ENCODE data around the gene IL21.
A peak's percentile ranks its signal among the peaks of the same experiment; 100 is the strongest.
"Not testable (repeated sequence)": the region's sequence is repeated elsewhere in the genome, so short reads cannot be mapped to it uniquely, and the experiment has no call there.

Gene IL21

GRCh38 chr4:122656583-122656982 lies 35.7 kb upstream of the IL21 start:
- H3K36me3 Mint-ChIP-seq; ATAC-seq (replicated peaks); H3K4me3 Mint-ChIP-seq; H3K9me3 Mint-ChIP-seq; DNase-seq; H3K4me1 Mint-ChIP-seq; H3K27me3 Mint-ChIP-seq; H3K27ac Mint-ChIP-seq: not testable (repeated sequence)

GRCh38 chr4:122652379-122652778 lies 31.5 kb upstream of the IL21 start:
- ATAC-seq (replicated peaks) = no peak
- Mint-ChIP-seq H3K36me3 (no peaks in the 10 kb centered on the region), H3K4me3 (no peak overlapping the region), H3K9me3 (peaks cover 0 to 4% of the 10 kb centered on the region in 2 donors), H3K4me1 (no peaks in the 10 kb centered on the region), H3K27ac (no peak overlapping the region), H3K27me3 (no peaks in the 10 kb centered on the region)
- no peak for DNase-seq

GRCh38 chr4:122650148-122650547 lies 29.3 kb upstream of the IL21 start:
- Mint-ChIP-seq H3K4me1 (no peaks in the 10 kb centered on the region), H3K4me3 (no peak overlapping the region), H3K27me3 (peaks cover 0 to 4% of the 10 kb centered on the region in 2 donors), H3K27ac (no peak overlapping the region), H3K9me3 (no peaks in the 10 kb centered on the region), H3K36me3 (no peaks in the 10 kb centered on the region)
- DNase-seq (no peak), ATAC-seq (replicated peaks) (no peak)

- no peak overlapping the region for H3K27ac Mint-ChIP-seq
- no peak overlapping the region for H3K4me3 Mint-ChIP-seq
- no peak for ATAC-seq (replicated peaks)
- DNase-seq = no peak
- no peaks in the 10 kb centered on the region for H3K9me3 Mint-ChIP-seq
- H3K36me3 Mint-ChIP-seq = no peaks in the 10 kb centered on the region
- H3K27me3 Mint-ChIP-seq = peaks cover 0 to 4% of the 10 kb centered on the region in 2 donors
- H3K4me1 Mint-ChIP-seq = no peaks in the 10 kb centered on the region
These were observed 26.8 kb upstream of the IL21 start for GRCh38 chr4:122647656-122648055.

GRCh38 chr4:122643257-122643656 lies 22.4 kb upstream of the IL21 start:
- ATAC-seq (replicated peaks) (no peak), DNase-seq (no peak)
- peaks cover 0 to 4% of the 10 kb centered on the region in 2 donors for H3K27me3 Mint-ChIP-seq
- H3K27ac Mint-ChIP-seq = no peak overlapping the region
- no peaks in the 10 kb centered on the region for H3K9me3 Mint-ChIP-seq
- H3K4me3 Mint-ChIP-seq = no peak overlapping the region
- no peaks in the 10 kb centered on the region for H3K4me1 Mint-ChIP-seq
- no peaks in the 10 kb centered on the region for H3K36me3 Mint-ChIP-seq

GRCh38 chr4:122639181-122639580 lies 18.3 kb upstream of the IL21 start:
- Mint-ChIP-seq H3K4me1 (no peaks in the 10 kb centered on the region), H3K4me3 (no peak overlapping the region), H3K27me3 (peaks cover 5% of the 10 kb centered on the region in 2 donors), H3K27ac (no peak overlapping the region), H3K9me3 (no peaks in the 10 kb centered on the region), H3K36me3 (no peaks in the 10 kb centered on the region)
- DNase-seq (no peak), ATAC-seq (replicated peaks) (no peak)

GRCh38 chr4:122636697-122637096 lies 15.8 kb upstream of the IL21 start:
- no peaks in the 10 kb centered on the region for H3K9me3 Mint-ChIP-seq
- H3K27ac Mint-ChIP-seq = no peak overlapping the region
- peaks cover 5% of the 10 kb centered on the region in 2 donors for H3K27me3 Mint-ChIP-seq
- DNase-seq = no peak
- ATAC-seq (replicated peaks) = peak in 1 of 2 donors; percentile 47
- no peak overlapping the region for H3K4me3 Mint-ChIP-seq
- H3K36me3 Mint-ChIP-seq = no peaks in the 10 kb centered on the region
- no peaks in the 10 kb centered on the region for H3K4me1 Mint-ChIP-seq

GRCh38 chr4:122635205-122635604 lies 14.3 kb upstream of the IL21 start:
- Mint-ChIP-seq H3K9me3 (no peaks in the 10 kb centered on the region), H3K27ac (no peak overlapping the region), H3K4me1 (no peaks in the 10 kb centered on the region), H3K36me3 (no peaks in the 10 kb centered on the region), H3K27me3 (peaks cover 5% of the 10 kb centered on the region in 2 donors), H3K4me3 (no peak overlapping the region)
- DNase-seq (no peak), ATAC-seq (replicated peaks) (peak in 1 of 2 donors; percentile 33)

- H3K27ac Mint-ChIP-seq = no peak overlapping the region
- no peak overlapping the region for H3K4me3 Mint-ChIP-seq
- DNase-seq (no peak), ATAC-seq (replicated peaks) (no peak)
- peaks cover 5 to 12% of the 10 kb centered on the region in 2 donors for H3K27me3 Mint-ChIP-seq
- H3K36me3 Mint-ChIP-seq = no peaks in the 10 kb centered on the region
- H3K9me3 Mint-ChIP-seq = peaks cover 0 to 1% of the 10 kb centered on the region in 2 donors
- no peaks in the 10 kb centered on the region for H3K4me1 Mint-ChIP-seq
These were observed 12.3 kb upstream of the IL21 start for GRCh38 chr4:122633211-122633610.

GRCh38 chr4:122632396-122633143 lies 11.7 kb upstream of the IL21 start:
- DNase-seq (no peak), ATAC-seq (replicated peaks) (peak in 1 of 2 donors; percentile 76)
- Mint-ChIP-seq H3K27ac (no peak overlapping the region), H3K9me3 (peaks cover 0 to 1% of the 10 kb centered on the region in 2 donors), H3K4me3 (no peak overlapping the region), H3K27me3 (peaks cover 5 to 12% of the 10 kb centered on the region in 2 donors), H3K36me3 (no peaks in the 10 kb centered on the region), H3K4me1 (no peaks in the 10 kb centered on the region)

- DNase-seq (no peak), ATAC-seq (replicated peaks) (no peak)
- Mint-ChIP-seq H3K9me3 (peaks cover 0 to 1% of the 10 kb centered on the region in 2 donors), H3K27ac (no peak overlapping the region), H3K4me3 (no peak overlapping the region), H3K36me3 (no peaks in the 10 kb centered on the region), H3K27me3 (peaks cover 0 to 7% of the 10 kb centered on the region in 2 donors), H3K4me1 (no peaks in the 10 kb centered on the region)
These were observed 4.3 kb upstream of the IL21 start for GRCh38 chr4:122625156-122625555.

GRCh38 chr4:122624205-122624604 lies 3.3 kb upstream of the IL21 start:
- Mint-ChIP-seq H3K27ac (no peak overlapping the region), H3K36me3 (no peaks in the 10 kb centered on the region), H3K27me3 (peaks cover 0 to 5% of the 10 kb centered on the region in 2 donors), H3K4me1 (no peaks in the 10 kb centered on the region), H3K4me3 (no peak overlapping the region), H3K9me3 (no peaks in the 10 kb centered on the region)
- no peak for ATAC-seq (replicated peaks)
- DNase-seq = no peak

GRCh38 chr4:122623637-122624166 lies 2.8 kb upstream of the IL21 start:
- Mint-ChIP-seq H3K36me3 (no peaks in the 10 kb centered on the region), H3K4me1 (no peaks in the 10 kb centered on the region), H3K4me3 (no peak overlapping the region), H3K27me3 (peaks cover 0 to 2% of the 10 kb centered on the region in 2 donors), H3K9me3 (no peaks in the 10 kb centered on the region), H3K27ac (no peak overlapping the region)
- DNase-seq = no peak
- ATAC-seq (replicated peaks) = no peak

GRCh38 chr4:122622400-122622799 lies 1.5 kb upstream of the IL21 start:
- ATAC-seq (replicated peaks) (no peak), DNase-seq (no peak)
- Mint-ChIP-seq H3K4me1 (no peaks in the 10 kb centered on the region), H3K27ac (no peak overlapping the region), H3K27me3 (no peaks in the 10 kb centered on the region), H3K4me3 (no peak overlapping the region), H3K9me3 (no peaks in the 10 kb centered on the region), H3K36me3 (no peaks in the 10 kb centered on the region)

- DNase-seq (no peak), ATAC-seq (replicated peaks) (no peak)
- Mint-ChIP-seq H3K36me3 (no peaks in the 10 kb centered on the region), H3K4me3 (no peak overlapping the region), H3K9me3 (no peaks in the 10 kb centered on the region), H3K4me1 (no peaks in the 10 kb centered on the region), H3K27me3 (peaks cover 0 to 6% of the 10 kb centered on the region in 2 donors), H3K27ac (no peak overlapping the region)
These were observed 1.3 kb downstream of the IL21 start for GRCh38 chr4:122619611-122620010.

Data from stimulated activated naive B cell treated with anti-CD40 and anti-IgM and Interleukin-4, amounts not matched to agents 10 μg/mL and 1 μg/mL and 100 μg/mL, for 72 hours (primary cell).